H7 (cell line): Measurements from ENCODE around the gene NUBP1. TPM values are rescaled to one million over a fixed set of nuclear protein-coding genes. Genes with fewer than 3 reads are reported as not detected.
"Not testable (repeated sequence)": the region's sequence is repeated elsewhere in the genome, so short reads cannot be mapped to it uniquely, and the experiment has no call there.

ENCODE experiments used
- DNase-seq: peaks from one replicate; pipeline ENCODE4 v3.0.0; 2012
- H3K27me3 ChIP-seq: 2 replicates; pipeline ENCODE4 v1.6.0; 2011; ENCODE audit warnings: mild to moderate bottlenecking, low read length; ENCODE audit not compliant: control insufficient read depth, insufficient read depth
- H3K36me3 ChIP-seq: replicated peaks from 2 replicates; pipeline ENCODE4 v1.5.1; 2011; ENCODE audit warnings: low read length; ENCODE audit not compliant: control insufficient read depth, insufficient read depth
- H3K4me3 ChIP-seq: 2 replicates; pipeline ENCODE4 v1.5.1; 2011; ENCODE audit warnings: low read depth, mild to moderate bottlenecking, control low read depth, low read length, moderate library complexity; ENCODE audit not compliant: insufficient read depth
- total RNA-seq: library from RNA; depleted of rRNA; stranded (reverse); fragments of >200 nt; shearing (Covaris generic); gene quantifications from 2 replicates; pipeline ENCODE4 v1.2.3, GENCODE V29; 2014

The NUBP1 gene
- total RNA-seq, 1 experiment from 2014 or later, result 30.3 TPM

GRCh38 chr16:10763456-10763855 is 19.8 kb downstream of the NUBP1 start:
- H3K27me3 ChIP-seq, result no peaks in the 10 kb centered on the region
- no peak for DNase-seq
- peaks cover 13% of the 10 kb centered on the region for H3K36me3 ChIP-seq
- H3K4me3 ChIP-seq, result no peak overlapping the region

- Histone ChIP-seq H3K36me3 (peaks cover 6% of the 10 kb centered on the region), H3K4me3 (no peak overlapping the region), H3K27me3 (no peaks in the 10 kb centered on the region)
- DNase-seq, result no peak
Measured at GRCh38 chr16:10765772-10766171, 22.1 kb downstream of the NUBP1 start.

GRCh38 chr16:10767127-10767526 is 23.5 kb downstream of the NUBP1 start:
- no peak for DNase-seq
- Histone ChIP-seq H3K27me3 (no peaks in the 10 kb centered on the region), H3K36me3 (peaks cover 3% of the 10 kb centered on the region), H3K4me3 (no peak overlapping the region)

GRCh38 chr16:10769381-10769780 is 25.7 kb downstream of the NUBP1 start:
- Histone ChIP-seq H3K27me3 (no peaks in the 10 kb centered on the region), H3K36me3 (peaks cover 1% of the 10 kb centered on the region; the same call in 1 of the 2 replicates), H3K4me3 (no peak overlapping the region)
- DNase-seq, result no peak

- DNase-seq, result no peak
- H3K4me3 ChIP-seq, result no peak overlapping the region
- H3K27me3 ChIP-seq, result no peaks in the 10 kb centered on the region
- peaks cover 1% of the 10 kb centered on the region; the same call in 1 of the 2 replicates for H3K36me3 ChIP-seq
Measured at GRCh38 chr16:10770907-10771306, 27.3 kb downstream of the NUBP1 start.

GRCh38 chr16:10776280-10776679 is 32.6 kb downstream of the NUBP1 start:
- DNase-seq, result no peak
- H3K27me3 ChIP-seq, result no peaks in the 10 kb centered on the region
- no peak overlapping the region for H3K4me3 ChIP-seq
- H3K36me3 ChIP-seq, result no peaks in the 10 kb centered on the region; the same call in 1 of the 2 replicates

- not testable (repeated sequence) for H3K36me3 ChIP-seq, DNase-seq, H3K27me3 ChIP-seq, H3K4me3 ChIP-seq
Measured at GRCh38 chr16:10776923-10777322, 33.3 kb downstream of the NUBP1 start.

GRCh38 chr16:10777356-10777755 is 33.7 kb downstream of the NUBP1 start:
- DNase-seq, result no peak
- Histone ChIP-seq H3K4me3 (no peak overlapping the region), H3K27me3 (no peaks in the 10 kb centered on the region), H3K36me3 (no peaks in the 10 kb centered on the region)

GRCh38 chr16:10779908-10780307 is 36.3 kb downstream of the NUBP1 start:
- not testable (repeated sequence) for H3K27me3 ChIP-seq, H3K4me3 ChIP-seq, H3K36me3 ChIP-seq, DNase-seq

- Histone ChIP-seq H3K27me3 (no peaks in the 10 kb centered on the region), H3K4me3 (no peak overlapping the region), H3K36me3 (no peaks in the 10 kb centered on the region)
- no peak for DNase-seq
Measured at GRCh38 chr16:10780628-10781027, 37.0 kb downstream of the NUBP1 start.

GRCh38 chr16:10782628-10783027 is 39.0 kb downstream of the NUBP1 start:
- no peak for DNase-seq
- Histone ChIP-seq H3K36me3 (no peaks in the 10 kb centered on the region), H3K27me3 (no peaks in the 10 kb centered on the region), H3K4me3 (no peak overlapping the region)

- DNase-seq, result no peak
- Histone ChIP-seq H3K4me3 (no peak overlapping the region), H3K36me3 (no peaks in the 10 kb centered on the region), H3K27me3 (no peaks in the 10 kb centered on the region)
Measured at GRCh38 chr16:10787304-10787703, 43.7 kb downstream of the NUBP1 start.

GRCh38 chr16:10788630-10789029 is 45.0 kb downstream of the NUBP1 start:
- not testable (repeated sequence) for H3K36me3 ChIP-seq, H3K4me3 ChIP-seq, DNase-seq, H3K27me3 ChIP-seq

- Histone ChIP-seq H3K36me3 (no peaks in the 10 kb centered on the region), H3K4me3 (no peak overlapping the region), H3K27me3 (no peaks in the 10 kb centered on the region)
- DNase-seq, result no peak
Measured at GRCh38 chr16:10791048-10791447, 47.4 kb downstream of the NUBP1 start.

GRCh38 chr16:10799736-10800135 is 56.1 kb downstream of the NUBP1 start:
- no peak for DNase-seq
- no peaks in the 10 kb centered on the region for H3K36me3 ChIP-seq
- no peaks in the 10 kb centered on the region for H3K27me3 ChIP-seq
- H3K4me3 ChIP-seq, result no peak overlapping the region

GRCh38 chr16:10805334-10805733 is 61.7 kb downstream of the NUBP1 start:
- no peak overlapping the region for H3K4me3 ChIP-seq
- H3K36me3 ChIP-seq, result no peaks in the 10 kb centered on the region
- H3K27me3 ChIP-seq, result no peaks in the 10 kb centered on the region
- DNase-seq, result no peak
